Lower leg skin (tissue), 4 donors: ENCODE results near the gene RCAN2. TPM values are rescaled to one million over a fixed set of nuclear protein-coding genes. Genes with fewer than 3 reads are reported as not detected.

Experiments used
- DNase-seq, 2 donors: peaks; one replicate each; pipeline ENCODE4 v3.0.0-alpha.2; 2019; ENCODE audit warnings: low spot score in 2 of 2
- H3K4me3 ChIP-seq: fragments of 200-600 bp; sonication (generic); 2 replicates; pipeline ENCODE4 v1.5.1; 2017; ENCODE audit warnings: mild to moderate bottlenecking, low read depth; ENCODE audit not compliant: poor library complexity, severe bottlenecking
- CTCF ChIP-seq, 3 donors: fragments of 450-650 bp; IDR thresholded peaks; one replicate each; pipeline ENCODE4 v1.5.1; 2016; ENCODE audit warnings: antibody characterized with exemption in 3 of 3, mild to moderate bottlenecking in 3 of 3, moderate library complexity in 2 of 3
- POLR2A ChIP-seq, 2 donors: fragments of 450-650 bp; IDR thresholded peaks; one replicate each; pipeline ENCODE4 v1.6.1; 2016 to 2017; ENCODE audit warnings: antibody characterized with exemption in 2 of 2, mild to moderate bottlenecking in 1 of 2, moderate library complexity in 1 of 2
- WGBS, 2 donors: methylation state at CpG; one replicate each; pipeline ENCODE4 v1.1.5; 2018; 5-methylcytosine and 5-hydroxymethylcytosine counted together
- intact Hi-C: fragments of 100-400 bp; cut with DNase I; formaldehyde crosslinking; loops from one replicate; pipeline ENCODE4 v1.15.0; 2023; ENCODE audit warnings: low total_unique reads
- total RNA-seq, 4 donors: library from RNA; depleted of rRNA; stranded (reverse); fragments of >200 nt; gene quantifications; one replicate each; pipeline ENCODE4 v1.1.0, GENCODE V29; 2016

Gene RCAN2
- total RNA-seq, 4 donors from 2014 or later = 3.7 to 18.7 (median 12.8) TPM

GRCh38 chr6:46443623-46444022 lies 47.6 kb downstream of the RCAN2 start:
- no peak for DNase-seq
- WGBS, 2 donors = 86 to 89% methylated on average over 3 of the region's 3 CpGs

DNA sequence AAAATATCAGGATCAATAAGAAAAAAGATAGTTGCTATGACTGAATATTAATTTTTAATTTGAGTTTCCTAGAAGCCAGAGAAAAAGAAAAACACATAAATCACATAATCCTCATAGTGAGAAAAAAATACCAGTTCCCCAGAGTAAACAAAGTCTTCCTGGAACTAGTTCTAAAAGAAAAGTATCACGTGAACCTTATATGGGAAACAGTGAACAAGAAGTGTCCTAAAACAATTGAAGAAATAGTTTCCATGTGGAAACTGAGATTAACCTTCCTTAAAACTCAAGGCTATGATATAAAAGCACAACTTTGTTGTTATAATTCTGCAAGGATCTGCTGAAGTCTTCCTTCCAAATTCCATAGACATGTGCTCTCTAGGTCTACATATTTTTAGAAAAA lies 50.6 kb downstream of the RCAN2 start:
- TF ChIP-seq CTCF (IDR thresholded peaks at IDR 0.05) = no peak
- no peak for TF ChIP-seq POLR2A (IDR thresholded peaks at IDR 0.05)
- 10 to 22% methylated on average over 1 of the region's 1 CpG for WGBS, 2 donors
- no peak overlapping the region for H3K4me3 ChIP-seq
- no peak for DNase-seq
- intact Hi-C loops = no loop called here

More at GRCh38 chr6:46443623-46444022, 47.6 kb downstream of the RCAN2 start:
- TF ChIP-seq CTCF (IDR thresholded peaks at IDR 0.05) = no peak
- no peak for TF ChIP-seq POLR2A (IDR thresholded peaks at IDR 0.05)
- intact Hi-C loops = no loop called here
- no peak overlapping the region for H3K4me3 ChIP-seq

GRCh38 chr6:46440141-46440540 lies 51.1 kb downstream of the RCAN2 start:
- intact Hi-C loops = no loop called here
- WGBS, 2 donors = 16 to 18% methylated on average over 2 of the region's 2 CpGs
- H3K4me3 ChIP-seq = no peak overlapping the region
- DNase-seq = no peak
- TF ChIP-seq POLR2A (IDR thresholded peaks at IDR 0.05) (no peak), CTCF (IDR thresholded peaks at IDR 0.05) (no peak)

DNA sequence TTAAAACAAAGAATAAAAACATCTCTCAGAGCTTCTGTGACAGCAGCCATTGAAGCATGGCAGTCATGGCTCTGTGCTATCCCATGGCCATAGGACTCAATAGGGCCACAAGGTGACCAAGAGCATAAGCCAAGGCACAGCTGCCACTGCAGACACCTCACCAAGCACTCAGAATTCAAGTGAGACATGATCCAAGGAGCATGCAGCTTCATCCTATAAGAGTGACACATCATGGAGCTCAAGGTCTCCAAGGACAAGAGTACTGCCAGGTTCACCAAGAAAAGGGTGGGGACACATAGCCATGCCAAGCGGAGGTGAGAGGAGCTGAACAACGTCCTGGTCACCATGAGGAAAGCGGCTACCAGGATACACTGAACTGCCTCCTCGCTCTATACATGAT lies 53.0 kb downstream of the RCAN2 start:
- intact Hi-C loops = no loop called here
- H3K4me3 ChIP-seq = no peak overlapping the region
- WGBS, 2 donors = 90 to 99% methylated on average over 4 of the region's 4 CpGs
- no peak for DNase-seq
- TF ChIP-seq POLR2A (IDR thresholded peaks at IDR 0.05) = no peak
- no peak for TF ChIP-seq CTCF (IDR thresholded peaks at IDR 0.05)

GRCh38 chr6:46437671-46438221 lies 53.5 kb downstream of the RCAN2 start:
- TF ChIP-seq CTCF (IDR thresholded peaks at IDR 0.05) (no peak), POLR2A (IDR thresholded peaks at IDR 0.05) (no peak)
- DNase-seq = no peak
- intact Hi-C loops = no loop called here
- no peak overlapping the region for H3K4me3 ChIP-seq

DNA sequence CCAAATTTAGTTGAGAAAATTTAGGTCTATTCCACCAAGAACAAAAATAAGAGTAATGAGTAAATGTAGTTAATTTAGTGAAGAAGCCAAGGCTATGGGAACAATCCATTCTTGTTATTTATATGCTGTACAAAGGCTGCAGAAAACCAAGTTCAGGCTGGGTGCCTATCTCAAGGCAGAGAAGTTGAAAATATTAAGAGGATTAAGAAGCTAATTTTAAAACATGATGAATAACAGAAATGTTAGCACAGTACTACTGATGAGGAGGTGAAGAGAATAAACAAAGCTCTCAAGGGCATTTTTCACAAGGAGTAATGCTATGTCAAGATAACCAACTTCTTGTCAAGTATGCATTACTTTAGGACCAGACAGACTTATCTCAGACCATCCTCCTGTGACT lies 68.6 kb downstream of the RCAN2 start:
- no peak for DNase-seq
- H3K4me3 ChIP-seq = no peak overlapping the region
- TF ChIP-seq CTCF (IDR thresholded peaks at IDR 0.05) (no peak), POLR2A (IDR thresholded peaks at IDR 0.05) (no peak)
- intact Hi-C loops = loop anchor here (10.0 kb wide), 1 partner anchor 202 kb away; no protein-coding TSS in a partner anchor
